CD4-positive, alpha-beta T cell treated with Interferon gamma for 1 hour (primary cell): ENCODE data around the gene MANBA.
"Not testable (repeated sequence)": the region's sequence is repeated elsewhere in the genome, so short reads cannot be mapped to it uniquely, and the experiment has no call there.

ENCODE experiments used
- DNase-seq: peaks from one replicate; pipeline ENCODE4 v3.0.0-alpha.2; 2020

Gene MANBA

GRCh38 chr4:102667001-102667400, 93.8 kb downstream of the MANBA start:
- DNase-seq = no peak

- no peak for DNase-seq
These were observed 95.2 kb downstream of the MANBA start for GRCh38 chr4:102665527-102665926.

- DNase-seq = no peak
These were observed 97.7 kb downstream of the MANBA start for GRCh38 chr4:102663073-102663472.

- no peak for DNase-seq
These were observed 103.6 kb downstream of the MANBA start for GRCh38 chr4:102657206-102657605.

- DNase-seq = no peak
These were observed 113.7 kb downstream of the MANBA start for GRCh38 chr4:102647117-102647516.

GRCh38 chr4:102642631-102643298, 118.0 kb downstream of the MANBA start:
- DNase-seq = no peak

GRCh38 chr4:102641793-102642192, 119.0 kb downstream of the MANBA start:
- no peak for DNase-seq

GRCh38 chr4:102640669-102641068, 120.1 kb downstream of the MANBA start:
- DNase-seq = no peak

GRCh38 chr4:102639598-102639997, 121.2 kb downstream of the MANBA start:
- DNase-seq = no peak

GRCh38 chr4:102638621-102639020, 122.1 kb downstream of the MANBA start:
- no peak for DNase-seq

- DNase-seq = no peak
These were observed 123.4 kb downstream of the MANBA start for GRCh38 chr4:102637391-102637790.

- no peak for DNase-seq
These were observed 127.7 kb downstream of the MANBA start for GRCh38 chr4:102633100-102633499.

- no peak for DNase-seq
These were observed 128.3 kb downstream of the MANBA start for GRCh38 chr4:102632241-102633065.

- no peak for DNase-seq
These were observed 129.2 kb downstream of the MANBA start for GRCh38 chr4:102631616-102632015.

GRCh38 chr4:102629673-102630072, 131.1 kb downstream of the MANBA start:
- DNase-seq = no peak

GRCh38 chr4:102627831-102628523, 132.8 kb downstream of the MANBA start:
- no peak for DNase-seq

- peak; percentile 74 for DNase-seq
These were observed 135.4 kb downstream of the MANBA start for GRCh38 chr4:102625232-102625930.

GRCh38 chr4:102624505-102624904, 136.3 kb downstream of the MANBA start:
- DNase-seq = no peak

GRCh38 chr4:102623622-102624021, 137.1 kb downstream of the MANBA start:
- DNase-seq = no peak

GRCh38 chr4:102620697-102621497, 139.9 kb downstream of the MANBA start:
- no peak for DNase-seq

GRCh38 chr4:102619776-102620631, 140.8 kb downstream of the MANBA start:
- not testable (repeated sequence) for DNase-seq
